PC-9 (cell line): ENCODE data around the gene SNX15.

Experiments
- EZH2 ChIP-seq: fragments of 200-600 bp; sonication (generic); IDR thresholded peaks from 2 replicates; pipeline ENCODE4 v1.8.0; 2017; ENCODE audit warnings: antibody characterized with exemption, low read depth
- TF ChIP-seq, protein P1 (sequence below): fragments of 200-600 bp; sonication (generic); conservative IDR thresholded peaks from 2 replicates; pipeline ENCODE4 v1.6.1; 2017; ENCODE audit warnings: mixed run types, antibody characterized with exemption, mild to moderate bottlenecking, moderate library complexity

GRCh38 chr11:65016705-65017104, 10.5 kb upstream of the SNX15 start:
- TF ChIP-seq, protein P1, sequence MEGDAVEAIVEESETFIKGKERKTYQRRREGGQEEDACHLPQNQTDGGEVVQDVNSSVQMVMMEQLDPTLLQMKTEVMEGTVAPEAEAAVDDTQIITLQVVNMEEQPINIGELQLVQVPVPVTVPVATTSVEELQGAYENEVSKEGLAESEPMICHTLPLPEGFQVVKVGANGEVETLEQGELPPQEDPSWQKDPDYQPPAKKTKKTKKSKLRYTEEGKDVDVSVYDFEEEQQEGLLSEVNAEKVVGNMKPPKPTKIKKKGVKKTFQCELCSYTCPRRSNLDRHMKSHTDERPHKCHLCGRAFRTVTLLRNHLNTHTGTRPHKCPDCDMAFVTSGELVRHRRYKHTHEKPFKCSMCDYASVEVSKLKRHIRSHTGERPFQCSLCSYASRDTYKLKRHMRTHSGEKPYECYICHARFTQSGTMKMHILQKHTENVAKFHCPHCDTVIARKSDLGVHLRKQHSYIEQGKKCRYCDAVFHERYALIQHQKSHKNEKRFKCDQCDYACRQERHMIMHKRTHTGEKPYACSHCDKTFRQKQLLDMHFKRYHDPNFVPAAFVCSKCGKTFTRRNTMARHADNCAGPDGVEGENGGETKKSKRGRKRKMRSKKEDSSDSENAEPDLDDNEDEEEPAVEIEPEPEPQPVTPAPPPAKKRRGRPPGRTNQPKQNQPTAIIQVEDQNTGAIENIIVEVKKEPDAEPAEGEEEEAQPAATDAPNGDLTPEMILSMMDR: no peak
- TF ChIP-seq EZH2: no peak
